Lower leg skin (tissue), 4 donors: ENCODE measurements around the gene LAYN. TPM values are rescaled to one million over a fixed set of nuclear protein-coding genes. Genes with fewer than 3 reads are reported as not detected.

Source experiments
- DNase-seq, 2 donors: peaks; one replicate each; pipeline ENCODE4 v3.0.0-alpha.2; 2019; ENCODE audit warnings: low spot score in 2 of 2
- H3K4me3 ChIP-seq: fragments of 200-600 bp; sonication (generic); 2 replicates; pipeline ENCODE4 v1.5.1; 2017; ENCODE audit warnings: mild to moderate bottlenecking, low read depth; ENCODE audit not compliant: poor library complexity, severe bottlenecking
- CTCF ChIP-seq, 3 donors: fragments of 450-650 bp; IDR thresholded peaks; one replicate each; pipeline ENCODE4 v1.5.1; 2016; ENCODE audit warnings: antibody characterized with exemption in 3 of 3, mild to moderate bottlenecking in 3 of 3, moderate library complexity in 2 of 3
- POLR2A ChIP-seq, 2 donors: fragments of 450-650 bp; IDR thresholded peaks; one replicate each; pipeline ENCODE4 v1.6.1; 2016 to 2017; ENCODE audit warnings: antibody characterized with exemption in 2 of 2, mild to moderate bottlenecking in 1 of 2, moderate library complexity in 1 of 2
- WGBS, 2 donors: methylation state at CpG; one replicate each; pipeline ENCODE4 v1.1.5; 2018; 5-methylcytosine and 5-hydroxymethylcytosine counted together
- intact Hi-C: fragments of 100-400 bp; cut with DNase I; formaldehyde crosslinking; loops from one replicate; pipeline ENCODE4 v1.15.0; 2023; ENCODE audit warnings: low total_unique reads
- total RNA-seq, 4 donors: library from RNA; depleted of rRNA; stranded (reverse); fragments of >200 nt; gene quantifications; one replicate each; pipeline ENCODE4 v1.1.0, GENCODE V29; 2016

The LAYN gene
- total RNA-seq, 4 donors from 2014 or later, result 1.9 to 3.0 (median 2.1) TPM

GRCh38 chr11:111572581-111572980, 32.1 kb downstream of the LAYN start:
- intact Hi-C loops, result loop anchor here (10.0 kb wide), 1 partner anchor 272 kb away; no protein-coding TSS in a partner anchor
- no peak overlapping the region for H3K4me3 ChIP-seq
- no peak for TF ChIP-seq CTCF (IDR thresholded peaks at IDR 0.05)
- no peak for TF ChIP-seq POLR2A (IDR thresholded peaks at IDR 0.05)
- WGBS, 2 donors, result 89 to 94% methylated on average over 3 of the region's 3 CpGs
- no peak for DNase-seq

GRCh38 chr11:111573821-111574249, 33.3 kb downstream of the LAYN start:
- H3K4me3 ChIP-seq, result no peak overlapping the region
- WGBS, 2 donors, result 15 to 16% methylated on average over 4 of the region's 4 CpGs
- intact Hi-C loops, result loop anchor here (10.0 kb wide), 1 partner anchor 271 kb away; no protein-coding TSS in a partner anchor
- DNase-seq, result no peak
- TF ChIP-seq POLR2A (IDR thresholded peaks at IDR 0.05) (no peak), CTCF (IDR thresholded peaks at IDR 0.05) (no peak)

GRCh38 chr11:111574373-111575225, 34.1 kb downstream of the LAYN start:
- intact Hi-C loops, result loop anchor here (10.0 kb wide), 1 partner anchor 270 kb away; no protein-coding TSS in a partner anchor
- DNase-seq, result no peak
- TF ChIP-seq POLR2A (IDR thresholded peaks at IDR 0.05), result no peak
- TF ChIP-seq CTCF (IDR thresholded peaks at IDR 0.05), result no peak
- H3K4me3 ChIP-seq, result no peak overlapping the region
- 37 to 45% methylated on average over 7 of the region's 7 CpGs for WGBS, 2 donors

GRCh38 chr11:111575740-111576139, 35.2 kb downstream of the LAYN start:
- TF ChIP-seq POLR2A (IDR thresholded peaks at IDR 0.05), result no peak
- TF ChIP-seq CTCF (IDR thresholded peaks at IDR 0.05), result no peak
- WGBS, 2 donors, result 93 to 96% methylated on average over 6 of the region's 6 CpGs
- intact Hi-C loops, result loop anchor here (10.0 kb wide), 1 partner anchor 269 kb away; no protein-coding TSS in a partner anchor
- no peak for DNase-seq
- no peak overlapping the region for H3K4me3 ChIP-seq

GRCh38 chr11:111577821-111578220, 37.3 kb downstream of the LAYN start:
- no peak overlapping the region for H3K4me3 ChIP-seq
- TF ChIP-seq CTCF (IDR thresholded peaks at IDR 0.05) (no peak), POLR2A (IDR thresholded peaks at IDR 0.05) (no peak)
- intact Hi-C loops, result loop anchor here (10.0 kb wide), 1 partner anchor 267 kb away; no protein-coding TSS in a partner anchor
- no peak for DNase-seq
- WGBS, 2 donors, result 80 to 85% methylated on average over 4 of the region's 4 CpGs
